Esophagus squamous epithelium (tissue), 5 donors: ENCODE results near the gene P2RY14. TPM values are rescaled to one million over a fixed set of nuclear protein-coding genes. Genes with fewer than 3 reads are reported as not detected.
A peak's percentile ranks its signal among the peaks of the same experiment; 100 is the strongest.

Source experiments
- DNase-seq: peaks from one replicate; lab custom pipeline; 2025; lab: John Stamatoyannopoulos, UW
- H3K27ac ChIP-seq, 4 donors: fragments of 200-600 bp; sonication (generic); one replicate each; pipeline ENCODE4 v1.5.1; 2016 to 2019; ENCODE audit warnings: mild to moderate bottlenecking in 1 of 4
- H3K27me3 ChIP-seq, 4 donors: fragments of 200-600 bp; sonication (generic); 1 replicate in 3 of 4; 2 replicates in 1 of 4; pipeline versions ENCODE4 v1.5.1 to v1.6.0; 2017 to 2021; ENCODE audit warnings: antibody characterized with exemption in 1 of 4
- H3K36me3 ChIP-seq, 3 donors: fragments of 200-600 bp; sonication (generic); one replicate each; pipeline ENCODE4 v1.5.1; 2016 to 2019
- H3K4me1 ChIP-seq, 3 donors: fragments of 200-600 bp; sonication (generic); one replicate each; pipeline ENCODE4 v1.5.1; 2017 to 2019
- H3K4me3 ChIP-seq, 4 donors: fragments of 200-600 bp; sonication (generic); 1 replicate in 3 of 4; 2 replicates in 1 of 4; pipeline ENCODE4 v1.5.1; 2016 to 2019; ENCODE audit warnings: mild to moderate bottlenecking in 2 of 4, moderate library complexity in 1 of 4
- H3K9me3 ChIP-seq, 3 donors: fragments of 200-600 bp; sonication (generic); one replicate each; pipeline ENCODE4 v1.5.1; 2016 to 2019
- POLR2A ChIP-seq, 4 donors: fragments of 450-650 bp; IDR thresholded peaks; one replicate each; pipeline ENCODE4 v1.6.1; 2017; ENCODE audit warnings: antibody characterized with exemption in 4 of 4, mild to moderate bottlenecking in 4 of 4, moderate library complexity in 3 of 4
- WGBS, 2 donors: methylation state at CpG; one replicate each; pipeline ENCODE4 v1.1.5; 2018; 5-methylcytosine and 5-hydroxymethylcytosine counted together
- intact Hi-C: fragments of 100-400 bp; cut with DNase I; formaldehyde crosslinking; loops from one replicate; pipeline ENCODE4 v1.15.0; 2022
- total RNA-seq, 4 donors: library from RNA; depleted of rRNA; stranded (reverse); fragments of >200 nt; gene quantifications; one replicate each; pipeline ENCODE4 v1.1.0, GENCODE V29; 2016
- TF ChIP-seq, protein P1 (sequence below), 6 experiments: fragments of 450-650 bp in 4 of 6; fragments of 200-600 bp in 2 of 6; sonication (generic) in 2 of 6; IDR thresholded peaks; one replicate each; pipeline ENCODE4 v1.5.1; 2016 to 2019; ENCODE audit warnings: antibody characterized with exemption in 6 of 6, mild to moderate bottlenecking in 4 of 6, moderate library complexity in 4 of 6
- donor health status: DM: yes; HTN: yes; CAD: no.

P2RY14 gene
- total RNA-seq, 4 donors from 2014 or later = 0.19 to 15.4 (median 3.2) TPM

DNA sequence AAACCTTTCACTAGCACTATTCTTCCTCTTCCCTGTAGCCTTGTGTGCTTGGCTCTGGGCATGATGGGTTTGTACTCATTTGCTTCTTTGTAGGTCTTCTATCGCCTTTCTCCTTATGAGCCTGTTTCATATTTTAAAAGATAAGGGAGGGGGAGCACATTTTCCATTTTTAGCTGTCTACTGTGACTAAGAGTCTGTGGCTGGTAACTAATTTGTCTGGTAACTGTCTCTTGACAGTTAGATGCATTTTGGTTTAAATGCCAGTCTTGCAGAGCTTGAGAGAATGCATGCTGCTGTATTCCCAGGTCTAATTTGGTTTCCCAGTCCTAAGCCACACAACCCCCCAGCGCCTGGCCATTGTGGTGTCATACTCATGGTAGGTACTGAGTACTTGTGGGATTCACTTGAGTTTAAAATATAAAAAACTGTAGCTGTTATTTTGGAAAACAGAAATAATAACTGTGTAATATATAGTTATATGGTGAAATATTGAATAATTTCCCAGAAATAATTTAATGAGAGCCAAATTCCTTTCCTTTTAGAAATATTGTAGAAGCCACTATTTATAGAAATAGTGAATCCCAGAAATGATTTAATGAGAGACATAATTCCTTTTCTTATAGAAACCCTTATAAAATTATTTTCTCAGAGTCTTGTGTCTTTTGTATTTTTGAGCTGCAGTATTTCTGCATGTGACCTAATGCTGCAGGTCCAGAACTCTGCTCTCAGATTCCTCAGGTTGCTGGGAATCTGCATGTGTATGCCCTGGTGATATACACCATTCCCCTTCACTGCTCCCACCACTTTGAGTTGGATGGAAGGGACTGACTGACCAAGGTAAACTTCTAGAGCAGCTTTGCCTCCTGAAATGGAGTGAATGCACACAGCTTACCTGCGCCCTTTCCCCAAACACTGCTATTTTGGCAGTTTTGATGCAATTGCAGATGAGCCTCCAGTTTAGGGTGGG is 61.4 kb downstream of the P2RY14 start:
- Histone ChIP-seq H3K27ac (peak overlapping the region in 1 of 4 donors; percentile 39), H3K27me3 (peaks cover 0 to 10% (median 0%) of the 10 kb centered on the region in 4 donors), H3K4me1 (peaks cover 0 to 7% (median 0%) of the 10 kb centered on the region in 3 donors), H3K36me3 (no peaks in the 10 kb centered on the region), H3K4me3 (no peak overlapping the region), H3K9me3 (no peaks in the 10 kb centered on the region)
- intact Hi-C loops = no loop called here
- TF ChIP-seq POLR2A (IDR thresholded peaks at IDR 0.05) = no peak
- TF ChIP-seq, protein P1, sequence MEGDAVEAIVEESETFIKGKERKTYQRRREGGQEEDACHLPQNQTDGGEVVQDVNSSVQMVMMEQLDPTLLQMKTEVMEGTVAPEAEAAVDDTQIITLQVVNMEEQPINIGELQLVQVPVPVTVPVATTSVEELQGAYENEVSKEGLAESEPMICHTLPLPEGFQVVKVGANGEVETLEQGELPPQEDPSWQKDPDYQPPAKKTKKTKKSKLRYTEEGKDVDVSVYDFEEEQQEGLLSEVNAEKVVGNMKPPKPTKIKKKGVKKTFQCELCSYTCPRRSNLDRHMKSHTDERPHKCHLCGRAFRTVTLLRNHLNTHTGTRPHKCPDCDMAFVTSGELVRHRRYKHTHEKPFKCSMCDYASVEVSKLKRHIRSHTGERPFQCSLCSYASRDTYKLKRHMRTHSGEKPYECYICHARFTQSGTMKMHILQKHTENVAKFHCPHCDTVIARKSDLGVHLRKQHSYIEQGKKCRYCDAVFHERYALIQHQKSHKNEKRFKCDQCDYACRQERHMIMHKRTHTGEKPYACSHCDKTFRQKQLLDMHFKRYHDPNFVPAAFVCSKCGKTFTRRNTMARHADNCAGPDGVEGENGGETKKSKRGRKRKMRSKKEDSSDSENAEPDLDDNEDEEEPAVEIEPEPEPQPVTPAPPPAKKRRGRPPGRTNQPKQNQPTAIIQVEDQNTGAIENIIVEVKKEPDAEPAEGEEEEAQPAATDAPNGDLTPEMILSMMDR (IDR thresholded peaks at IDR 0.05) = no peak
- WGBS, 2 donors = 81 to 85% methylated on average over 3 of the region's 3 CpGs
- no peak for DNase-seq

GRCh38 chr3:151214459-151214858 is 63.9 kb downstream of the P2RY14 start:
- TF ChIP-seq, protein P1 (IDR thresholded peaks at IDR 0.05) = no peak
- TF ChIP-seq POLR2A (IDR thresholded peaks at IDR 0.05) = no peak
- no peak overlapping the region for H3K4me3 ChIP-seq
- no peaks in the 10 kb centered on the region for H3K9me3 ChIP-seq
- intact Hi-C loops = no loop called here
- peaks cover 0 to 3% (median 0%) of the 10 kb centered on the region in 4 donors for H3K27me3 ChIP-seq
- 73 to 94% methylated on average over 1 of the region's 1 CpG for WGBS, 2 donors
- no peak for DNase-seq
- H3K27ac ChIP-seq = peak overlapping the region in 1 of 4 donors; percentile 52
- H3K36me3 ChIP-seq = no peaks in the 10 kb centered on the region
- H3K4me1 ChIP-seq = peaks cover 0 to 7% (median 0%) of the 10 kb centered on the region in 3 donors

- WGBS, 2 donors = 71 to 83% methylated on average over 5 of the region's 5 CpGs
- Histone ChIP-seq H3K27ac (peak overlapping the region in 1 of 4 donors; percentile 52), H3K9me3 (no peaks in the 10 kb centered on the region), H3K4me3 (no peak overlapping the region), H3K4me1 (peaks cover 0 to 1% (median 0%) of the 10 kb centered on the region in 3 donors), H3K36me3 (no peaks in the 10 kb centered on the region), H3K27me3 (peaks cover 0 to 3% (median 0%) of the 10 kb centered on the region in 4 donors)
- DNase-seq = no peak
- TF ChIP-seq POLR2A (IDR thresholded peaks at IDR 0.05) = no peak
- TF ChIP-seq, protein P1 (IDR thresholded peaks at IDR 0.05) = no peak
- intact Hi-C loops = no loop called here
These were observed 64.5 kb downstream of the P2RY14 start for GRCh38 chr3:151213881-151214280.

DNA sequence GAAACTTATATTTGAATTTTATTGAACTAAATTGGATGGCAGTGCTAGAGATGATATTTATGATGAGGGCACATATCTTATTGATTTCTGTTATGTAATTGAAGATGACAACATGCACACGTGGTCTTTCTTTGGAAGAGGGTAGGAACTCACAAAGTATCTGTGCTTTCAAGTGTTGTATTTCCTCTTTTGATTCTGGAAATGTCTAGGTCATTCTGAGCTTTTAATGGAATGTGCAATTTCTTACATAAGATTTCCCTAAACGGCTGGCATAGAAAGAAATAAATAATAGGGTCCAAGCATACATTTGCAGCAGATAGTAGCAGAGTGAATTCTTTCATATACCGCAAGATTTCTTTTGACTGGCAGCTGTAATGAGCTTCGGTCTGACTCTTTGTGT is 65.2 kb downstream of the P2RY14 start:
- no peaks in the 10 kb centered on the region for H3K36me3 ChIP-seq
- H3K4me3 ChIP-seq = no peak overlapping the region
- H3K27ac ChIP-seq = no peak overlapping the region
- peaks cover 0 to 3% (median 0%) of the 10 kb centered on the region in 4 donors for H3K27me3 ChIP-seq
- intact Hi-C loops = no loop called here
- WGBS, 2 donors = 67 to 75% methylated on average over 4 of the region's 4 CpGs
- no peaks in the 10 kb centered on the region for H3K4me1 ChIP-seq
- H3K9me3 ChIP-seq = no peaks in the 10 kb centered on the region
- DNase-seq = no peak
- TF ChIP-seq, protein P1 (IDR thresholded peaks at IDR 0.05) = no peak
- no peak for TF ChIP-seq POLR2A (IDR thresholded peaks at IDR 0.05)
